Non-pigmented ciliary epithelial cell (primary cell): ENCODE data around the gene ZNF385C.
"Not testable (repeated sequence)": the region's sequence is repeated elsewhere in the genome, so short reads cannot be mapped to it uniquely, and the experiment has no call there.

ENCODE experiments used
- DNase-seq: peaks from one replicate; pipeline ENCODE4 v3.0.0-alpha.2; 2010; ENCODE audit warnings: low read depth

The ZNF385C gene, protein sequence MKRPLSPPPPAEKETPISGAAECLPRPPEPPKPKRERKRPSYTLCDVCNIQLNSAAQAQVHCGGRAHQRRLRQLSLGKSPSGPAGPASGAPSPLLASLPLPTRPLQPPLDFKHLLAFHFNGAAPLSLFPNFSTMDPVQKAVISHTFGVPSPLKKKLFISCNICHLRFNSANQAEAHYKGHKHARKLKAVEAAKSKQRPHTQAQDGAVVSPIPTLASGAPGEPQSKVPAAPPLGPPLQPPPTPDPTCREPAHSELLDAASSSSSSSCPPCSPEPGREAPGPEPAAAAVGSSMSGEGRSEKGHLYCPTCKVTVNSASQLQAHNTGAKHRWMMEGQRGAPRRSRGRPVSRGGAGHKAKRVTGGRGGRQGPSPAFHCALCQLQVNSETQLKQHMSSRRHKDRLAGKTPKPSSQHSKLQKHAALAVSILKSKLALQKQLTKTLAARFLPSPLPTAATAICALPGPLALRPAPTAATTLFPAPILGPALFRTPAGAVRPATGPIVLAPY

GRCh38 chr17:42097691-42098631, at the start of gene ZNF385C:
TSS of gene ZNF385C (minus strand) at chr17:42098473. CDS start at chr17:42063056, 35,417 bp downstream.
- DNase-seq = no peak

DNA sequence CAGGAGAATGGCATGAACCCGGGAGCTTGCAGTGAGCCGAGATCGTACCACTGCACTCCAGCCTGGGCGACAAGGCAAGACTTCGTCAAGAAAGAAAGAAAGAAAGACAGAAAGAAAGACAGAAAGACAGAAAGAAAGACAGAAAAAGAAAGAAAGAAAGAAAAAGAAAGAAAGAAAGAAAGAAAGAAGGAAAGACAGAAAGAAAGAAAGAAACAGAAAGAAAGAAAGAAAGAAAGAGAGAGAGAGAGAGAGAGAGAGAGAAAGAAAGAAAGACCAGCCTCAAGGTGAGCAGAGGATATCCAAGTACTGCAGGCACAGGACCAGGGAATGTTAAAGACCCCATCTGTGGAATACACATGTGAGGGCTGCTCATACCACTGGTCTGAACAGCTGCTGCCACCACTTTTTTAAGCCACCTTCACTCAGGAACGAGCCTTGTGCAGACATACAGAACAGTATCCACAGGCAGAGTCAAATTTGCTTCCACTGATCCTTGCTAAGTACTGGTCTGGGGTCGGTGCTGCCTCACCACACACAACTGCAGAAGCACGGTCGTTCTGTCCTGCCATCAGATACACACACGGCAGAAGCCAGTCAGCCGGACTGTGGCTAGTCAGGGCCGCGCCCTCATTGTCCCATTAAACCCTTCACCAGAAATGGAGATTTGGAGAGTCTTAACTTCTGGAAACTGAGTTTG, 48.8 kb upstream of the ZNF385C start:
- no peak for DNase-seq

- DNase-seq = not testable (repeated sequence)
Measured at GRCh38 chr17:42143138-42143537, 44.9 kb upstream of the ZNF385C start.

GRCh38 chr17:42142371-42142896, 44.2 kb upstream of the ZNF385C start:
- peak; percentile 55 for DNase-seq

DNA sequence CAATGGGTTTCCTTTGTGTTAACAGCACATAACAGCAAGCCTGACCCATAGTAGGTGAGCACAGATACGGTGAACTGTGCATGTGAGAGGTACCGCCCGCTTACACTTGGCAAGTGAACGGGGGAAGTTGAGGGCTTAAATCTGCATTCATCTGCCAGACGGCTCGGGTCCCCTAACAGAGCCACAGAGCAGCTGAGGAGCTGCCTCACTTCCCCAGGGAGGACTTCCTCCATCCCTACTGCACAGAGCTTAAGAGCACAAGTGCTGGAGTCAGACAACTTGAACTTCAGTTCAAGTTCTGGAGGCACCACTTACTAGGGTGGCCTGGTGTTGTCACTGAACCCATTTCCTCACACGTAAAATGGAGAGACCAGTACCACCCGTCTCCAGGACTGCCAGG, 43.1 kb upstream of the ZNF385C start:
- DNase-seq = no peak

- DNase-seq = not testable (repeated sequence)
Measured at GRCh38 chr17:42140690-42141089, 42.4 kb upstream of the ZNF385C start.

DNA sequence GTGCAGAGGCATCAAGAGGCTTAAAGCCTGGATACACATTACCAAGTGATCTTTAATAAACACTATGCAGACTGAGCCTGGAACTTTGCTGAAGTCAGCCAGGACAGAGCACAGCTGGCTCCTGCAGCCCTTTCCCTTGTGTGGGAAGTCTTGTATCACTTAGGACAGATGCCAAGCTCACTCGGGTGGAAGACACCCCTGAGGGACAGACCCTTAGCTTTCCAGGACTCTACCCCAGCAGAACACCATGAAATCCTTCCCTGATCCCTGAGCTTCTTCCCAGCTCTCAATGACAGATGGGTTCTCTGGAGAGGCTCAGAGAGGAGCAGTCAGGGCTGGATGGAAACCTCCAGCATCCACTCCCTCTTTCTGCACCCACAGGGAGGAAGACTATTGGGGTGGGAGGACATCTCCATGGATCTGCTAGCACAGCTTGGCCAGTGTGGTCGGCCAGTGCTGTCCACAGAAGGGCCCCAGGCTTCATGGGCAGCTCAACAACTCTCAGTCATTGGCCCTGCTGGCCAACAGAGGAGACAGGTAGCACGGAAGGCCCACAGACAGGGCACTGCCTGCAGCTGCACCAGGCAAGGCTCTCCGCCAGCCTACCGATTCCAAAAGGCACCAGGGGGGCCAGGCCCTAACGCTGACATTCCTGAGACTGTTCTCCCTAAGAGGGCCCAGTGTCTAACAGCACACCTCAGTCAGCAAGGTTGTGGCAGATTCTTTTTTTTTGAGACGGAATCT, 40.6 kb upstream of the ZNF385C start:
- DNase-seq = no peak

GRCh38 chr17:42136654-42137051, 38.4 kb upstream of the ZNF385C start:
- DNase-seq = no peak

- DNase-seq = no peak
Measured at GRCh38 chr17:42135664-42136653, 37.7 kb upstream of the ZNF385C start.

GRCh38 chr17:42135151-42135550, 36.9 kb upstream of the ZNF385C start:
- no peak for DNase-seq

DNA sequence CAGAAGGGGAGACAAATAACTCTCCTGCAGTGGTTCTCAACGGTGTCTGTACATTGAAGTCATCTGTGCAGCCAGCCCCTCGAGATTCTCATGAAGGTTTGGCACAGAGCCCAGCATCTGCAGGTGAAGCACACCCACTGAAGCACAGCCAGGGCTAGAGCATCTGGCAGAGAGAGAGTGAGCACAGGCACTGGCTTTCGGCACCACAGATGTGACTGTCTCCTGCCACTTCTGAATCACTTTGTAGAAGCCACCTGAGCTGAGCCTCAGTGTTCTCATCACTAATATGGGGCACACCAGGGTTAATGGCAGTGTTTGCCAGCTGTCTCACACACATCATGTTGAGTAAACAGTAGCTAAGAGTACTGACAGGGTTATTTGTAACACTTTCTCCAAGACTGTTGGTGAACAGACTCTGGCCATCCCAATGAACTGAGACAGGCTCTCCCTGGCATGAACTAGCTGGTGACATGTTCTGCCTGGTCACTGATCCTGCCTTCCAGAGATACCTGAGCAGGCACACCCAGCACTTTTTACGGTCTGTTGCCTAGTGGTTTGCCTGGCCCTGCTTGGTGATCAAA, 35.3 kb upstream of the ZNF385C start:
- no peak for DNase-seq

DNA sequence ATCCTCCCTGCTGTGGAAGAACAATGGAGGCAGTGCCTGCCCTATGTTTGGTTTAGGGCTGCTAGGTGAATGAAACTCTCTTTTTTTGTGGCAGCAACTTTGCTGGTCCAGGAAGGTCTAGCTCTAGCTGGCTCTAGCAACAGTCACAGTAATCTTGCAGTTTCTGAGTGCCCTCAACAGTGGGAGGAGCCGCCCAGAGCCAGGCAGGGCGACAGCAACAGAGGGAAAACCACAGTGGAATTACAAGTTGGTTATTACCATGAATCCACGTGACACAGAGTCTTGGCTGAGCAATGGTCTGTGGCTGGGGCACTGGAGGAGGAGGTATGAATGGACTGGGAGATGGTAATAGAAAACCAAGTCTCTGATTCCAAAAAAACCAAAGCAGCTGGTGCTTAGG, 34.7 kb upstream of the ZNF385C start:
- DNase-seq = no peak

GRCh38 chr17:42131981-42132432, 33.7 kb upstream of the ZNF385C start:
- no peak for DNase-seq

DNA sequence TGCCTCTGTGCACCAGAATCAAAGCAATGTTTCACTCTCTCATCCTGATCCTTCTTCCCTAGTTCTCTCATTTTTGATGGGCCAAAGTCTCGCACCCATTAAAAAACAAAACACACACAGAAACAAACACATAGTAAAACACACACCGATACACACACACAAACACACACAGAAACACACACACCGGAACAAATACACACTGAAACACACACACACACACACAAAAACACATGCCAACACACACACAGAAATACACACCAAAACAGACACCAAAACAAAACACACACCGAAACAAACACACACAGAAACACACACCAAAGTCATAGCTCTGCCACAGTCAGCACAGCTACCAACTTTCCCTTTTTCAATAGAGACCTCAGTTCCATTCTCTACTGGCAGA, 33.0 kb upstream of the ZNF385C start:
- no peak for DNase-seq

DNA sequence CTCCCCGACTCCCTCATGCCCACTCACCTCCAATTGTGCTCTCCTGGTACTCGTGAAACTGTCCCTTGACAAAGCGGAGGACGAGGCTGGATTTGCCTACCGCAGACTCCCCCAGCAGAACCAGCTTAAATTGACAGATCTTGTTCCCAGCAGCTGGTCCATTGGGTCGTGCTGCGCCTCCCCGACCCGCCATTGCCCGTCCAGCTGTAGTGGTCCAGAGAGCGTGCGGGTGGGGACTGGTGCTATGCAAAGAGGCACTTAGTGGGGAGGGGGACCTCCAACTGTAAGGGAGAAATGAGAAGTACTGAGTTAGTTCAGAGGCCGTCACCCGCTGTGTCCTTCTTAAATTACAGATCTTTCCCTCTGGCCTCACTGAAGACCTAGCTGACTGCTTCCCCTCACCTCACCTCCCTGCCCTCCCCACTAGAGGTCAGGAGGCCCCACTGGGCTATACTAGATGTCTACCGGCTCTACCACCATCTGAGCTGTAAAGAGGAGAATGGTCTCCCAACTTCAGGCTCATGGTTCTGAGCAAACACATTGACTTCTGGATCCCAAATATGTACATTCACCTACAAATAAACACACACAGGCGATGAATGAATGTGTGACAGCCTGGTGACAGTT, 32.1 kb upstream of the ZNF385C start:
- no peak for DNase-seq

DNA sequence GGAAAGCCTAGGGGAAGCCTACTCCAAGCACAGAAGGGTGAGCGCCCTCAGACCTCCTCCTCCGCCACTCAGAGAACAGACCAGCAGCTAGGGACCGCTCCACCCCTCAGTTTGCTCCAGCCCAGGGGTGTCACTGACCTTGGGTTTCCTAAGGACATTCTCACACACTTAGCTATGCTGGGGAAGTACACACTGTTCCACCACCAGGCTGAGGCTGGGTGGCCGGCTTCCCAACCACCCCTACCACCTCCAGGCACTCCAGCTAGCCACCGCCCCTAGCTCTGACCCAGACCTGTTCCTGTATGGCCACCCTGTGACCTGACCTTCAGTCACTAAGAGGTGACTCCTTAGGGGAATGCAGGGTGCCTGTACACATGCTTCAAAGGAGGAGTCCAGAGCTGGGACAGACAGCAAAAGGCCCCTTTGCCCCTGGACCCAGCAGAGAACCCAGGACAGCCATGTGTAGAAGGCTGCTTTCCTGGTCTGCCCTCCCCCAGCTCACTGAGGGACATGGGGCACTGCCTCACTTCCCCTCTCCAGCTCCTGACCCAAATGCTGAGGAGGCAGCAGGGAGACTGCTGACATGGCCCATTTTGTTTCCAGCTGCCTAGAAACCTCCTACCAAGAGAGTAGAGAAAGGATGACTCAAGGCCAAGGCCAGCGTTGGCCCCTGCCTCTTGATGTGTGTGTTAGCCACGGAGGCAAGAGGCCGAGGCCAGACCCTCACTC, 31.0 kb upstream of the ZNF385C start:
- no peak for DNase-seq

GRCh38 chr17:42127414-42127813, 29.1 kb upstream of the ZNF385C start:
- DNase-seq = no peak

- no peak for DNase-seq
Measured at GRCh38 chr17:42126836-42127235, 28.6 kb upstream of the ZNF385C start.
